Activated CD8-positive, alpha-beta memory T cell treated with anti-CD3 and anti-CD28 coated beads for 4 hours (primary cell): ENCODE data around the gene QRICH2.
"Not testable (repeated sequence)": the region's sequence is repeated elsewhere in the genome, so short reads cannot be mapped to it uniquely, and the experiment has no call there.

Experiments
- DNase-seq, 2 donors: peaks; one replicate each; pipeline ENCODE4 v3.0.0-alpha.2; 2020; ENCODE audit warnings: low read depth in 2 of 2

QRICH2 gene

GRCh38 chr17:76326306-76326705 lies 18.2 kb upstream of the QRICH2 start:
- no peak for DNase-seq

DNA sequence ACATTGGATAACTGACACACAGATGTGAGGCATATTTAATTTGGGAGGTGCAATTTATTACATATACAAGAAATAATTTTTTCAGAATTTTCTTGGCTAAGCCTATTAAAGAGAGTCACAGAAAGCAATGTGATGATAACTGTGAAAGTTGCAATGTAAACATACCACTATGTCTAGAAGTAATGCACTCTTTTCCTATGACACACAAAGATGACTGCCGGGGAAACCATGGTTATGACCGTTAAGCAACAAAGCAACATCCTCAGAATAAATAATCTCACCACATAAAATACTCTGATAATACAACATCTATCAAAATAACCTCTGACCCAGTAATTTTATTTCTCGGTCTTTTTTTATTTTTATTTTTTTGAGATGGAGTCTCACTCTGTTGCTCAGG lies 10.5 kb upstream of the QRICH2 start:
- DNase-seq, result no peak

DNA sequence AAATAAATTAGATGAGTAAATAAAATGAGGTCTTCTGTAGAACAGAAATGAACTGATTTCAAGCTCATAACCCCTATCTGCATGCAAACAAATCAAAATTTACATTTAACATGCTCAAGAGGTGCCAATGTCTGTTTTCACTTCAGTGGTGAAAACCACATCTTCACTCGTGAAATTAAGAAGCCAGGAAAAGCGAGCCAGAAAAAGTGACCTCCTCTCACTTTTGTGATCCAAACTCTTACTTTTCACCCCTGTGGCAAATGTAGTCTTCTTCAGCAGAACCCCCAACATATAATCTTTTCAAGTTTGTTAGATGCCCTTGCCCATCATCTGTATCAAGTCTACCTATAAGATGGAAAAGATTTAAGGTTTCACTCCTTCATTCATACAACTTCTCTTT lies 9.5 kb upstream of the QRICH2 start:
- no peak for DNase-seq

- no peak for DNase-seq
Observed at GRCh38 chr17:76314392-76315227, 6.5 kb upstream of the QRICH2 start.

GRCh38 chr17:76312735-76313134 lies 4.7 kb upstream of the QRICH2 start:
- no peak for DNase-seq

DNA sequence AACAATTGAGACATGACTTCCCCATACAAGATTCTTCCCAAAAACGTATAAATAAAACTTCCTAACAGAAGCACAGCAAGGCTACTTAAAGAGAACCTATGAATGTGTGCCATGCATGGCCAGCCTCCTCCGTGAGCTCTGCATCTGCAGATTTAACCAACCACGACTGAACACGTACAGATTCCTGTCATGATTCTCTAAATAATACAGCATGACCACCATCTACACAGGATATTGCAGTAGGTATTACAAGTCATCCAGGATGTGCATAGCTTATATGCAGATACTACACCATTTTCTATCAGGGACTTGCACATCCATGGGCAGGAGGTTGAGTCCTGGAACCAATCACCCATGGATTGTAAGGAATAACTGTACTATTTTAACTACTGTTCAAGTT lies 1.4 kb upstream of the QRICH2 start:
- DNase-seq, result no peak

DNA sequence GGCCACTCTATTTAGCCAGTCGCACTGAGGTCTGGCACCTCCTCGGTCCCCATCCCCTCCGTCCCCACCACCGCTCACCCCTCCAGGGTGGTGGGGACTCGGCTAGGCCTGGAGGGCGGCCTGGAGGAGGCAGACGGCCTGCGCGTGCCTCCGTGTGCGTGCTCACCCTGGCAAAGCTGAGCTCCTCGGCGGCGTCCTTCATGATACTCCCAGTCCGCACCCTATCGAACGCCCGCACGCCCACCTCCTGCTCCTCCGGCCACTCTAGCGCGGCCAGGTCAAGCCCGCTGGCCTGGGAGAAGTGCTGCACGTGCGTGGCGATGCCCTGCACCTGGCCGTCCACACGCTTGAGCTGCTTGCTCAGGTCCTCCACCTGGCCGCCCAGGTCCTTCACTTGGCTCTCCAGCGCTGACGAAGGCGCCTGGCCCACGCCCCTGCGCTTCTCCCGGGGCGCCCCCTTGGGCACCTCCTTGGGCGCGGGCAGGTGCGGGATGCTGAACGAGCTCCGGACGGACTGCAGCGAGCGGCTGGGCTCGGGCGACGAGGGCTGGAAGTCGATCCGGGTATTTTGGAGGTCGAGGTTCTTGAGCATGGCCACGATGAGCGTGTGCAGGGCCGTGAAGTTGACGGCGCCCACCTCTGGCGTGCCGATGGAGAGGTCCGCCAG lies 644 bp downstream of the QRICH2 start:
- no peak for DNase-seq

GRCh38 chr17:76305135-76305454 lies 3.0 kb downstream of the QRICH2 start:
- not testable (repeated sequence) for DNase-seq

DNA sequence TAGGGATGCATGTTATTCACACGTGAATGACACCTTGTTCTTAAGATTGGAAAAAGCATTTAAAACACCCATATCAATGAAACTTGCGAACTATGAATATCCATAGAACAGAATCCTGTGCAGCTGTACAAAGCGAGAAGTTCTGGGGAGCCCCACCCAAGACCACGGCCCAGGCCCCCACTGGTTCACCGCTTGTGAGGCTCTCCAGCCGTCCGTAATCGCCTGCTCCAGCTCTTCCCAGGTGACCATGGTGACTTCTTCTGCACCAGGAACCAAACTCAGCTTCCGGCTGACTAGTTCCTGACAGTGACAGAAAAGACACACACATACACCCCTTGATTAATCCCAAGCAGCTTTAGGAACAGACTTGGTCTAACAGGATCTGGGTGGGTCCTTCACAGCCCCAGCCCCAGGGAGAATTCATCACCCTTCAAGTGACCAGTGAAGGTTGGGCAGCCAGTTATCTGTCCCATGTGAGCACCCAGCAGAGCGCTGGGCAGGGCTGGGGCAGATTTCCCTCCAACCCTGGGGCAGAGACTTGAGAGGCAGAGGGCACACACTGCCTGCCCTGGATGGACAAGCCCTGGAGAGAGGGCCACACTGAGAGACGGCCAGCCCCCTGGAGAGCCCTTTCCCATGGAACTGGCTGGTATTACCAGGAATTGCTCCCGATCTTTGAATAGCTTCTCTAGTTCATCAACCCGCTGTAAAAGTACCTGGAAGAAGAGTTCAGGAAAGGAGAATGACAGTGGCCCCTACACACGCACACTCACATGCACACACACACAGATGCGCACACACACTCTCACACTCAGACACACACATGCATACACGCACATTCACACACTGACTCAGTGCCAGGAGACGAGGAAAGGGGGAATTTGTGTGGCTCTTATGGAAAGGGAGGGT lies 3.6 kb downstream of the QRICH2 start:
- DNase-seq, result no peak

GRCh38 chr17:76297436-76297835 lies 10.6 kb downstream of the QRICH2 start:
- no peak for DNase-seq

GRCh38 chr17:76296889-76297288 lies 11.2 kb downstream of the QRICH2 start:
- DNase-seq, result no peak

DNA sequence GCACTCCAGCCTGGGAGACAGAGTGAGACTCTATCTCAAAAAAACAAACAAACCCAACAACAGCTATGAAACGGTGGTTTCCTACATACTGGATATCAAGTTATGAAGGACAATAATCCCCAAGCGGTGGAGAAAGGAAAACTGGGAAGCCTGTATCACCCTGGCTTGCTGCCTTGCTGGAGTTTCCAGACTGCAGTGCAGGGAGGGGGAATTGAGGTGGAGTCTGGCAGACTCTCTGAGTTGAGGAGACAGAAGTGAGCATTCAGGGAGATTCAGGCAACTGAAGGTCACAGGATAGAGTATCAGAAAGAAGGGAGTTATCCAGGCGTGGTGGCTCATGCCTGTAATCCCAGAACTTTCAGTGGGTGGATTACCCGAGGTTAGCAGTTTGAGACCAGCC lies 11.9 kb downstream of the QRICH2 start:
- DNase-seq, result no peak

GRCh38 chr17:76293106-76293505 lies 15.0 kb downstream of the QRICH2 start:
- no peak for DNase-seq

DNA sequence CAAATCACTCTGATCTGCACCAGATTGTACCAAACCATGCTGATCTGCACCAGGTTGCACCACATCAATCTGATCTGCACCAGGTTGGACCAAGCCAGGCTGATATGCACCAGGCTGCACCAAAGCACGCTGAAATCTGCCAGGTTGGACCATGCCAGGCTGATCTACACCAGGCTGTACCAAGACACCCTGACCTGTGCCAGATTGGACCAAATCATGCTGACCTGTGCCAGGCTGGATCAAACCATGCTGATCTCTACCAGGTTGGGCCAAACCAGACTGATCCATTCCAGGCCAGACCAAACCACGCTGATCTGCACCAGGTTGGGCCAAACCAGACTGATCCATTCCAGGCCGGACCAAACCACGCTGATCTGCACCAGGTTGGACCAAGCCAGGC lies 15.5 kb downstream of the QRICH2 start:
- no peak for DNase-seq

DNA sequence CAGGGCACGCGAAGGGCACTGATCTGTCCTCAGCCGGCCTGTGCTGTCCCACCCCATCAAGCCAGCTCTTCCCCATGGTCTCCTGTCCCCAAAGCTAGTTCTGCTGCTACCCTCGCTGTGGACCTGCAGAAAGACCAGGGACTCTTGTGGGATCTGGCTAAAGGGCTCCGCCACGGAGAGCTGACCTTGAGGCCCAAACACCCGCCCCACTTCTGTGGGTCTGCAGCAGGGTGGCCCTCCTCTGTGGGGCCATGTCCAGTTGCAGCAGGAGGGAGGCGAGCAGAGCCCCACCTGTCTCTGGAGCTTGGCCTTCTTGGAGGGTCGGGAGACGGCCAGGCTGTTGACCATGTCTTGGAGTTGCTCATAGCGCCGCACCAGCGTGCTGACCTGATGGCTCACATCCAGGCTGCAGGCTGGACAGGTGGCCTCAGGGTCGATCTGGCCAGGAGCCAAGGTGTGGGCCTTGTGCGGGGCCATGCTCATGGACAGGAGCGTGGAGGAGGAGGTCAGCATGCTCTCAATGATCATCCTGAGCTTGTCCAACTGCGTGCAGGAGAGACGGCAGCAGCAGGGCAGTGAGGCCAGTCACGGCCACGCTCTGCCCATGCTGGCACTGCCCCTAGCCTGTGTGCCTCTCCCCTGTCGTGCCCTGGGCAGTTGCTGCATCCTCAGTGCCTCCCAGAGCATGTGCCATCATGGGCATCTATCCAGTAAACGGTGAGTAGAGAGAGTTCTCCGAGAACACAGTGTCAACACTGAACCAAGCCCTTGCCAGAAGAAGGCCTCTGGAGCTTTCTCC lies 26.3 kb downstream of the QRICH2 start:
- DNase-seq, result no peak

GRCh38 chr17:76280650-76281049 lies 27.4 kb downstream of the QRICH2 start:
- DNase-seq, result no peak

- DNase-seq, result no peak
Observed at GRCh38 chr17:76279742-76280287, 28.3 kb downstream of the QRICH2 start.

DNA sequence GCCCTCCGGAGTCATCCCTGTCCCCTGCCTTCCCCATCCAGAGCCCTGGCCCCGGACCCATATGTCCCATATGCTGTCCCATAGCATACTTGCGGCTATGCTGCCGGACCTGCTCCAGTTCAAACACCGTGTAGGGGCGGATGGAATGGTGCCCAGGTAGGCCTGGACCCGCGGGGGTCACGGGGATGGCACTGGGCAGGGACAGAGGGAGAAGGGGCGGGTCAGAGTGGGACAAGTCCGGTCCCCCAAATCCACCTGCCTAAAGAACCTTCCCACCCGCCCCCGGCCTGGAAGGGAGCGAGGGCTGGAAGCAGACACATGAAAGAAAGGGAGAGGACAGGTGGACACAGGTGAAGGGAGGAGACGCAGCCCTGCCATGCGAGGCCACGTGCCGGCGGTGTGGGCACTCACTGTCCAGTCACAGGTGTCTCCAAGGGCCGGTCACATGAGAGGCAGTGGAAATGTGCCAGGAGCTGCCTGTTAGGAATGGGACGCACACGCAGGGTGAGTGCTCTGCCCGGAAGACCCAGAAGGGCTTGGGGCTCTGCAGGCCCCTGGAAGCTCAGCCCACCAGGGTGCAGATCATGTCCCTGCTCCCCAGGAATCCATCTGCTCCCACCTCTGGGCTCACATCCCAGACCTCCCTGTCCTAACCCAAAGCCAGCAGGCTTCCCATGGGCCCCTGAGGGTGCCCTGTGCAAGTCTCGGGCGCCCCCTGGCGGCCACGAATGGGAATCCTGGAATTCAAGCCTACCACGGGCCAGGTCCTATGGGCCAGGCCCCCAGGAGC lies 28.9 kb downstream of the QRICH2 start:
- peak; percentile 72 to 77 for DNase-seq

- no peak for DNase-seq
Observed at GRCh38 chr17:76278268-76278908, 29.7 kb downstream of the QRICH2 start.
